IMR-90 (cell line): ENCODE data around the gene SLC38A3. TPM values are rescaled to one million over a fixed set of nuclear protein-coding genes. Genes with fewer than 3 reads are reported as not detected.
A peak's percentile ranks its signal among the peaks of the same experiment; 100 is the strongest.

Experiments used
- ATAC-seq: fragments of 200-7000 bp; cut with Tn5 transposase; 2 replicates; pipeline ENCODE4 v1.9.1; 2020; ENCODE audit warnings: low read depth, mild to moderate bottlenecking, moderate library complexity
- BruUV-seq: library from RNA; stranded (reverse); fragments of 400-500 nt; replicated peaks from 2 replicates; lab custom pipeline; 2021; lab: Mats Ljungman, UMichigan
- CTCF ChIA-PET: fragments of 300-600 bp; formaldehyde crosslinking; extraction: SDS; loops from one replicate; lab custom pipeline; 2021; ENCODE audit warnings: antibody characterized with exemption; lab: Yijun Ruan, JAX
- POLR2A ChIA-PET: fragments of 300-600 bp; sonication (Branson Sonifier 250); formaldehyde crosslinking; loops from one replicate; lab custom pipeline; 2022; ENCODE audit warnings: antibody characterized with exemption; ENCODE audit not compliant: unreplicated experiment; lab: Charles Lee
- DNase-seq: peaks from one replicate; pipeline ENCODE4 v3.0.0; 2013
- H2AFZ ChIP-seq: replicated peaks from 2 replicates; pipeline ENCODE3; 2013; ENCODE audit warnings: low read length, mild to moderate bottlenecking; ENCODE audit not compliant: poor library complexity
- H2AK5ac ChIP-seq: 2 replicates; pipeline ENCODE4 v1.6.1; 2013; ENCODE audit warnings: low read depth, low read length, inconsistent platforms
- H2AK9ac ChIP-seq: replicated peaks from 2 replicates; pipeline ENCODE3; 2013; ENCODE audit warnings: mild to moderate bottlenecking, low read depth, low read length, moderate library complexity; ENCODE audit not compliant: poor library complexity
- H2BK120ac ChIP-seq: 2 replicates; pipeline ENCODE4 v1.6.1; 2013; ENCODE audit warnings: low read depth, low read length, inconsistent platforms
- H2BK15ac ChIP-seq: 3 replicates; pipeline ENCODE4 v1.6.1; 2013; ENCODE audit warnings: low read depth, low read length, inconsistent platforms
- H2BK20ac ChIP-seq: 2 replicates; pipeline ENCODE4 v1.6.1; 2013; ENCODE audit warnings: low read depth, mild to moderate bottlenecking, inconsistent platforms, low read length, moderate library complexity
- H2BK5ac ChIP-seq: 2 replicates; pipeline ENCODE4 v1.6.1; 2013; ENCODE audit warnings: mild to moderate bottlenecking, low read depth, low read length, inconsistent platforms; ENCODE audit not compliant: poor library complexity, severe bottlenecking
- H3K14ac ChIP-seq: replicated peaks from 2 replicates; pipeline ENCODE4 v1.6.1; 2013; ENCODE audit warnings: low read depth, low read length, inconsistent platforms
- H3K18ac ChIP-seq: 2 replicates; pipeline ENCODE4 v1.6.1; 2013; ENCODE audit warnings: low read depth, low read length, control low read depth
- H3K23ac ChIP-seq: 2 replicates; pipeline ENCODE4 v1.6.1; 2013; ENCODE audit warnings: low read depth, low read length, inconsistent platforms
- H3K27ac ChIP-seq: 2 replicates; pipeline ENCODE4 v1.5.1; 2013; ENCODE audit warnings: mild to moderate bottlenecking, control low read depth, low read length; ENCODE audit not compliant: insufficient read depth
- H3K27me3 ChIP-seq: 2 replicates; pipeline ENCODE4 v1.6.1; 2013; ENCODE audit warnings: low read length; ENCODE audit not compliant: control insufficient read depth, insufficient read depth
- H3K36me3 ChIP-seq: 2 replicates; pipeline ENCODE4 v1.6.1; 2013; ENCODE audit warnings: low read length, mixed read lengths; ENCODE audit not compliant: control insufficient read depth, insufficient read depth
- H3K4ac ChIP-seq: 2 replicates; pipeline ENCODE4 v1.6.1; 2013; ENCODE audit warnings: low read depth, low read length, inconsistent platforms
- H3K4me1 ChIP-seq: 2 replicates; pipeline ENCODE4 v1.6.1; 2013; ENCODE audit warnings: low read length, mixed read lengths; ENCODE audit not compliant: control insufficient read depth, insufficient read depth
- H3K4me2 ChIP-seq: 2 replicates; pipeline ENCODE4 v1.6.1; 2013; ENCODE audit warnings: low read depth, mild to moderate bottlenecking, control low read depth, low read length, moderate library complexity
- H3K4me3 ChIP-seq: 2 replicates; pipeline ENCODE4 v1.5.1; 2013; ENCODE audit warnings: low read depth, mild to moderate bottlenecking, control low read depth, low read length, moderate library complexity; ENCODE audit not compliant: insufficient read depth
- H3K56ac ChIP-seq: 2 replicates; pipeline ENCODE4 v1.6.1; 2013; ENCODE audit warnings: low read length, inconsistent platforms; ENCODE audit not compliant: insufficient read depth; ENCODE audit errors: extremely low read depth
- H3K79me1 ChIP-seq, 2 experiments: 2 replicates each; pipeline ENCODE4 v1.6.1; 2013; ENCODE audit warnings: low read length in 2 of 2, inconsistent platforms in 1 of 2, low read depth in 1 of 2
- H3K9ac ChIP-seq: 2 replicates; pipeline ENCODE4 v1.6.1; 2013; ENCODE audit warnings: low read depth, low read length, control low read depth
- H3K9me1 ChIP-seq: 2 replicates; pipeline ENCODE4 v1.6.1; 2013; ENCODE audit warnings: low read length, inconsistent platforms; ENCODE audit not compliant: insufficient read depth
- H3K9me3 ChIP-seq: 2 replicates; pipeline ENCODE4 v1.6.1; 2013; ENCODE audit warnings: low read length; ENCODE audit not compliant: control insufficient read depth, insufficient read depth
- H4K20me1 ChIP-seq: 2 replicates; pipeline ENCODE4 v1.6.1; 2013; ENCODE audit warnings: low read length, inconsistent platforms; ENCODE audit not compliant: insufficient read depth
- H4K5ac ChIP-seq: 2 replicates; pipeline ENCODE4 v1.6.1; 2013; ENCODE audit warnings: mild to moderate bottlenecking, low read depth, low read length, control low read depth
- H4K8ac ChIP-seq, 2 experiments: 2 replicates each; pipeline ENCODE4 v1.6.1; 2013; ENCODE audit warnings: low read depth in 2 of 2, low read length in 2 of 2, control low read depth in 1 of 2, inconsistent platforms in 1 of 2
- H4K91ac ChIP-seq: 2 replicates; pipeline ENCODE4 v1.6.1; 2013; ENCODE audit warnings: low read depth, low read length, inconsistent platforms; ENCODE audit not compliant: insufficient read depth
- BHLHE40 ChIP-seq: fragments of 150-350 bp; IDR thresholded peaks from 2 replicates; pipeline ENCODE4 v1.6.1; 2016; ENCODE audit warnings: mild to moderate bottlenecking, low read depth, low read length
- CHD1 ChIP-seq: IDR thresholded peaks from 2 replicates; pipeline ENCODE4 v1.6.1; 2012; ENCODE audit warnings: low read depth, low read length, improper control_type of control experiment
- ELK1 ChIP-seq: fragments of 150-350 bp; IDR thresholded peaks from 2 replicates; pipeline ENCODE4 v1.6.1; 2016; ENCODE audit warnings: low read depth, mild to moderate bottlenecking, low read length, moderate library complexity, borderline replicate concordance
- MAFK ChIP-seq: IDR thresholded peaks from 2 replicates; pipeline ENCODE4 v1.6.1; 2012; ENCODE audit warnings: low read depth, low read length, improper control_type of control experiment
- MAZ ChIP-seq: IDR thresholded peaks from 2 replicates; pipeline ENCODE4 v1.6.1; 2012; ENCODE audit warnings: low read depth, mild to moderate bottlenecking, low read length, improper control_type of control experiment, moderate library complexity, borderline replicate concordance
- MXI1 ChIP-seq: IDR thresholded peaks from 2 replicates; pipeline ENCODE4 v1.6.1; 2012; ENCODE audit warnings: low read depth, mild to moderate bottlenecking, low read length, moderate library complexity, borderline replicate concordance
- NFE2L2 ChIP-seq: fragments of 150-350 bp; IDR thresholded peaks from 2 replicates; pipeline ENCODE4 v1.6.1; 2016; ENCODE audit warnings: low read depth, mild to moderate bottlenecking, low read length
- RAD21 ChIP-seq: IDR thresholded peaks from 2 replicates; pipeline ENCODE4 v1.6.1; 2012; ENCODE audit warnings: low read length, improper control_type of control experiment
- RCOR1 ChIP-seq: IDR thresholded peaks from 2 replicates; pipeline ENCODE4 v1.6.1; 2012; ENCODE audit warnings: mild to moderate bottlenecking, low read length, improper control_type of control experiment; ENCODE audit not compliant: insufficient replicate concordance
- WGBS, 2 experiments: methylation state at CpG; one replicate each; pipeline versions ENCODE4 v1.1.5 to v1.1.7; 2013; ENCODE audit warnings: missing lambda C conversion rate in 2 of 2; ENCODE audit not compliant: insufficient read length in 1 of 2; ENCODE audit errors: extremely low coverage in 2 of 2; 5-methylcytosine and 5-hydroxymethylcytosine counted together
- dilution Hi-C: fragments of 300-500 bp; cut with HindIII; formaldehyde crosslinking; loops from one replicate; pipeline ENCODE4 v1.14.3; 2018; ENCODE audit warnings: low sequenced_read_pairs; ENCODE audit not compliant: unreplicated experiment
- in situ Hi-C: fragments of 300-500 bp; cut with MboI; formaldehyde crosslinking; loops from 3 replicates; pipeline ENCODE4 v1.14.3; 2019; ENCODE audit warnings: low sequenced_read_pairs, inconsistent platforms, mixed read lengths
- intact Hi-C: fragments of 100-400 bp; cut with micrococcal nuclease; formaldehyde crosslinking; loops from 2 replicates; pipeline ENCODE4 v1.10.0; 2022
- polyA plus RNA-seq, 3 experiments: library from polyadenylated mRNA; depleted of rRNA; stranded (reverse); fragments of >200 nt; gene quantifications; 2 replicates each; pipeline ENCODE4 v1.2.3, GENCODE V29; 2012; ENCODE audit warnings: low replicate concordance in 1 of 3
- total RNA-seq: library from RNA; depleted of rRNA; stranded (reverse); fragments of >200 nt; gene quantifications from 2 replicates; pipeline ENCODE4 v1.2.3, GENCODE V29; 2012

The SLC38A3 gene
- total and polyA plus RNA-seq, 2 of the 4 experiments (the other 2 are of a cell fraction) = 0.12 to 0.36 TPM

- Histone ChIP-seq H4K5ac (peak overlapping the region; percentile 65), H3K4ac (peak overlapping the region; percentile 98), H2AK5ac (peak overlapping the region; percentile 90), H3K23ac (peak overlapping the region; percentile 84), H2AFZ (peak overlapping the region; percentile 92), H3K56ac (peak overlapping the region; percentile 57), H4K8ac (peak overlapping the region; percentile 90 to 96), H3K18ac (peak overlapping the region; percentile 62), H2BK15ac (peak overlapping the region; percentile 64; the same call in 1 of the 3 replicates), H2BK5ac (peak overlapping the region; percentile 61), H3K36me3 (peaks cover 12% of the 10 kb centered on the region; the same call in 1 of the 2 replicates), H3K4me2 (peak overlapping the region; percentile 84), H2AK9ac (peak overlapping the region; percentile 98), H4K91ac (peak overlapping the region; percentile 97), H3K9ac (peak overlapping the region; percentile 72), H3K4me1 (peaks cover 19% of the 10 kb centered on the region), H2BK20ac (peak overlapping the region; percentile 1), H3K27ac (peak overlapping the region; percentile 37), H2BK120ac (peak overlapping the region; percentile 80), H3K27me3 (peaks cover 7% of the 10 kb centered on the region; the same call in 1 of the 2 replicates), H3K14ac (peak overlapping the region; percentile 89), H3K79me1 (peaks cover 8 to 47% of the 10 kb centered on the region in 2 experiments; a peak in 3 of 4 replicates), H3K9me1 (no peaks in the 10 kb centered on the region), H3K4me3 (peak overlapping the region; percentile 45), H4K20me1 (0 out of 2 replicates have a peak, but pooled peaks cover 4% of the 10 kb centered on the region), H3K9me3 (no peaks in the 10 kb centered on the region)
- DNase-seq = peak; percentile 40
- in situ Hi-C loops (no loop called here), dilution Hi-C loops (no loop called here), intact Hi-C loops (no loop called here)
- no TSS peak for BruUV-seq
- ChIA-PET CTCF (interaction anchor here (2.4 kb wide), 1 partner anchor 32 kb away, joined by 6 read pairs; no protein-coding TSS in a partner anchor), POLR2A (interaction anchor here (0.6 kb wide), 1 partner anchor 34 kb away, joined by 3 read pairs; no protein-coding TSS in a partner anchor)
- TF ChIP-seq MXI1 (no peak), NFE2L2 (no peak), RAD21 (no peak), CHD1 (no peak), ELK1 (no peak), MAZ (peak; percentile 85), RCOR1 (no peak), MAFK (no peak), BHLHE40 (no peak)
- peak; percentile 57 for ATAC-seq
- WGBS, 2 experiments = 0% methylated on average over 9 of the region's 20 CpGs; no CpG with 5 or more reads in 1 of the 2 experiments
Measured at GRCh38 chr3:50156549-50157493, 48.2 kb upstream of the SLC38A3 start.
